HepG2 (cell line): ENCODE measurements around the gene CABP4. TPM values are rescaled to one million over a fixed set of nuclear protein-coding genes. Genes with fewer than 3 reads are reported as not detected.

Experiments
- ARID3A ChIP-seq: IDR thresholded peaks from 2 replicates; pipeline ENCODE4 v1.6.1; 2012; ENCODE audit warnings: low read depth, low read length, improper control_type of control experiment
- CC2D1A ChIP-seq: sonication (generic); formaldehyde crosslinking; IDR thresholded peaks from 2 replicates; pipeline ENCODE4 v1.8.1; 2023; ENCODE audit warnings: mild to moderate bottlenecking, missing genetic modification reagents
- CHD4 ChIP-seq: fragments of 200-600 bp; sonication (generic); IDR thresholded peaks from 2 replicates; pipeline ENCODE4 v1.7.0; 2017; ENCODE audit warnings: mild to moderate bottlenecking, low read length, borderline replicate concordance
- HCFC1 ChIP-seq: fragments of 150-350 bp; IDR thresholded peaks from 2 replicates; pipeline ENCODE4 v1.6.1; 2014; ENCODE audit warnings: low read depth, low read length
- KDM5B ChIP-seq: sonication (generic); formaldehyde crosslinking; IDR thresholded peaks from 2 replicates; pipeline ENCODE4 v1.4.0; 2020; ENCODE audit warnings: missing genetic modification reagents, mild to moderate bottlenecking, borderline replicate concordance
- NR2C2 ChIP-seq: sonication (generic); formaldehyde crosslinking; IDR thresholded peaks from 2 replicates; pipeline ENCODE4 v1.4.0; 2020; ENCODE audit warnings: missing genetic modification reagents, mild to moderate bottlenecking, moderate library complexity, borderline replicate concordance
- NR2F2 ChIP-seq: IDR thresholded peaks from 2 replicates; pipeline ENCODE4 v1.6.1; 2012; ENCODE audit warnings: low read depth, inconsistent platforms, borderline replicate concordance
- PHF20 ChIP-seq: sonication (generic); formaldehyde crosslinking; IDR thresholded peaks from 2 replicates; pipeline ENCODE4 v1.5.0; 2020; ENCODE audit warnings: mild to moderate bottlenecking, missing genetic modification reagents
- RNF2 ChIP-seq: fragments of 450-650 bp; conservative IDR thresholded peaks from 2 replicates; pipeline ENCODE4 v1.6.1; 2016; ENCODE audit warnings: low read depth
- YEATS4 ChIP-seq: sonication (generic); formaldehyde crosslinking; IDR thresholded peaks from 2 replicates; pipeline ENCODE4 v1.4.0; 2020; ENCODE audit warnings: missing genetic modification reagents, borderline replicate concordance
- ZBTB44 ChIP-seq: sonication (generic); formaldehyde crosslinking; IDR thresholded peaks from 2 replicates; pipeline ENCODE4 v1.4.0; 2020; ENCODE audit warnings: missing genetic modification reagents
- ZKSCAN5 ChIP-seq: sonication (generic); formaldehyde crosslinking; IDR thresholded peaks from 2 replicates; pipeline ENCODE4 v1.5.1; 2020; ENCODE audit warnings: mild to moderate bottlenecking, missing genetic modification reagents
- ZNF121 ChIP-seq: sonication (generic); formaldehyde crosslinking; IDR thresholded peaks from 2 replicates; pipeline ENCODE4 v1.5.0; 2020; ENCODE audit warnings: mild to moderate bottlenecking, missing genetic modification reagents
- ZNF234 ChIP-seq: sonication (generic); formaldehyde crosslinking; conservative IDR thresholded peaks from 2 replicates; pipeline ENCODE4 v1.5.1; 2020; ENCODE audit warnings: mild to moderate bottlenecking, missing genetic modification reagents
- ZNF264 ChIP-seq: sonication (generic); formaldehyde crosslinking; IDR thresholded peaks from 2 replicates; pipeline ENCODE4 v1.4.0; 2020; ENCODE audit warnings: missing genetic modification reagents
- ZNF839 ChIP-seq: sonication (generic); formaldehyde crosslinking; IDR thresholded peaks from 2 replicates; pipeline ENCODE4 v1.4.0; 2020; ENCODE audit warnings: missing genetic modification reagents, mild to moderate bottlenecking, borderline replicate concordance
- ZXDC ChIP-seq: sonication (generic); formaldehyde crosslinking; IDR thresholded peaks from 2 replicates; pipeline ENCODE4 v1.5.0; 2020; ENCODE audit warnings: mild to moderate bottlenecking, missing genetic modification reagents
- polyA plus RNA-seq, 8 experiments: library from polyadenylated mRNA; depleted of rRNA in 3 of 8; stranded (reverse) in 7 of 8; unstranded in 1 of 8; fragments of >200 nt; fragmentation: Illumina TruSeq in 4 of 8; extraction: Trizol in 4 of 8; gene quantifications; 2 replicates each; pipeline versions ENCODE4 v1.2.1 to v1.2.3, GENCODE V29; 2011 to 2016; ENCODE audit warnings: low read depth in 4 of 8, missing spikeins in 1 of 8, mixed read lengths in 1 of 8; ENCODE audit not compliant: insufficient read depth in 1 of 8
- total RNA-seq, 5 experiments: library from RNA; depleted of rRNA; stranded (reverse); fragments of >200 nt; fragmentation: Illumina TruSeq; extraction: Trizol; gene quantifications; 2 replicates each; pipeline ENCODE4 v1.2.3, GENCODE V29; 2016; ENCODE audit warnings: low read depth in 1 of 5
- TF ChIP-seq, protein P1 (sequence below): sonication (generic); formaldehyde crosslinking; IDR thresholded peaks from 2 replicates; pipeline ENCODE4 v1.4.0; 2020; ENCODE audit warnings: missing genetic modification reagents

CABP4 gene
- total and polyA plus RNA-seq, 2 of the 13 experiments (the other 11 are each of a cell fraction or from before 2014, with no cell fraction given) = not detected

DNA sequence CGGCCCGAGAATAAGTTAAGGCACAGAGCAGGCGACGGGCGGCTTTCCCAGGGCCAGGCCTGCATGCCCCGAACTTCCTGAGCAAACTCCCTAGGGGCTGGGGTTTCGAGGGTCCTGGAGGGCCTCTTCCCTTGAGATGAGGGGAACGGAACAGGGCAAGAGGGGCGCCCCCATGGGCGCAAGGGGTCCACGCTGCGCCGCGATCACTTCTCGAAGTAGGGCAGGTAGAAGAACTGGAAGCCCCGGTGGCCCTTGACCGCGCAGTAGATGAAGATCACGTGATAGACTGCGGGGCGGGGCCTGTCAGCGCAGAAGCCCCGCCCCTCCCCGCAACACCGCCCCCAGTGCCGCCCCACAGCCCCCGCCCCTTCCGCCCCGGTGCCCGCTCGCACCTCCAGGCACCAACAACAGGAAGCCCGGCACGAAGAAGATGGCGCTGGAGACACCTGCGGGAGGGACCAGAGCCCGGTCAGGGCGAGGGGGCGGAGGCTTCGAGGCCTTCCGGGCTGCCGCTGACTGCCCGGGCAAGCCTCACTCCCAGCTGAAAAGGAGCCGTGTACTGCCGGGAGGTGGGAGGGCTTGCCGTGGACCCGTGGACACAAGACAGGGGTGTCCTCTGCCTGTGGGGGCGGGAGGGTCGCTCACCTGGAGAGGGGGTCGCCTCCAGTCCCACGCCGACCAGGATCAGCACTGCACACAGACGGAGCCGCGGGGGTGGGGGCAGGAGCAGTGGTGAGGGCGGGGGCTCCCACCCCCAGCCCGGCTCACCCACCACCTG, 9.4 kb downstream of the CABP4 start (continued):
- TF ChIP-seq, protein P1, sequence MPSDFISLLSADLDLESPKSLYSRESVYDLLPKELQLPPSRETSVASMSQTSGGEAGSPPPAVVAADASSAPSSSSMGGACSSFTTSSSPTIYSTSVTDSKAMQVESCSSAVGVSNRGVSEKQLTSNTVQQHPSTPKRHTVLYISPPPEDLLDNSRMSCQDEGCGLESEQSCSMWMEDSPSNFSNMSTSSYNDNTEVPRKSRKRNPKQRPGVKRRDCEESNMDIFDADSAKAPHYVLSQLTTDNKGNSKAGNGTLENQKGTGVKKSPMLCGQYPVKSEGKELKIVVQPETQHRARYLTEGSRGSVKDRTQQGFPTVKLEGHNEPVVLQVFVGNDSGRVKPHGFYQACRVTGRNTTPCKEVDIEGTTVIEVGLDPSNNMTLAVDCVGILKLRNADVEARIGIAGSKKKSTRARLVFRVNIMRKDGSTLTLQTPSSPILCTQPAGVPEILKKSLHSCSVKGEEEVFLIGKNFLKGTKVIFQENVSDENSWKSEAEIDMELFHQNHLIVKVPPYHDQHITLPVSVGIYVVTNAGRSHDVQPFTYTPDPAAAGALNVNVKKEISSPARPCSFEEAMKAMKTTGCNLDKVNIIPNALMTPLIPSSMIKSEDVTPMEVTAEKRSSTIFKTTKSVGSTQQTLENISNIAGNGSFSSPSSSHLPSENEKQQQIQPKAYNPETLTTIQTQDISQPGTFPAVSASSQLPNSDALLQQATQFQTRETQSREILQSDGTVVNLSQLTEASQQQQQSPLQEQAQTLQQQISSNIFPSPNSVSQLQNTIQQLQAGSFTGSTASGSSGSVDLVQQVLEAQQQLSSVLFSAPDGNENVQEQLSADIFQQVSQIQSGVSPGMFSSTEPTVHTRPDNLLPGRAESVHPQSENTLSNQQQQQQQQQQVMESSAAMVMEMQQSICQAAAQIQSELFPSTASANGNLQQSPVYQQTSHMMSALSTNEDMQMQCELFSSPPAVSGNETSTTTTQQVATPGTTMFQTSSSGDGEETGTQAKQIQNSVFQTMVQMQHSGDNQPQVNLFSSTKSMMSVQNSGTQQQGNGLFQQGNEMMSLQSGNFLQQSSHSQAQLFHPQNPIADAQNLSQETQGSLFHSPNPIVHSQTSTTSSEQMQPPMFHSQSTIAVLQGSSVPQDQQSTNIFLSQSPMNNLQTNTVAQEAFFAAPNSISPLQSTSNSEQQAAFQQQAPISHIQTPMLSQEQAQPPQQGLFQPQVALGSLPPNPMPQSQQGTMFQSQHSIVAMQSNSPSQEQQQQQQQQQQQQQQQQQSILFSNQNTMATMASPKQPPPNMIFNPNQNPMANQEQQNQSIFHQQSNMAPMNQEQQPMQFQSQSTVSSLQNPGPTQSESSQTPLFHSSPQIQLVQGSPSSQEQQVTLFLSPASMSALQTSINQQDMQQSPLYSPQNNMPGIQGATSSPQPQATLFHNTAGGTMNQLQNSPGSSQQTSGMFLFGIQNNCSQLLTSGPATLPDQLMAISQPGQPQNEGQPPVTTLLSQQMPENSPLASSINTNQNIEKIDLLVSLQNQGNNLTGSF (CRISPR knock-in tag) = 0 out of 2 replicates have a peak, but pooled peaks have one; percentile 18
- TF ChIP-seq YEATS4 (CRISPR knock-in tag) (peak; percentile 52; the same call in 1 of the 2 replicates), HCFC1 (no peak; the same call in 1 of the 2 replicates), NR2C2 (CRISPR knock-in tag) (0 out of 2 replicates have a peak, but pooled peaks have one; percentile 28), ARID3A (no peak), RNF2 (no peak), CHD4 (no peak), CC2D1A (CRISPR knock-in tag) (0 out of 2 replicates have a peak, but pooled peaks have one; percentile 13), ZNF839 (CRISPR knock-in tag) (no peak), PHF20 (CRISPR knock-in tag) (peak; percentile 56; the same call in 1 of the 2 replicates), ZNF264 (CRISPR knock-in tag) (no peak), ZNF234 (CRISPR knock-in tag) (0 out of 2 replicates have a peak, but pooled peaks have one; percentile 54), ZBTB44 (CRISPR knock-in tag) (no peak), NR2F2 (peak; percentile 33; the same call in 1 of the 2 replicates), ZXDC (CRISPR knock-in tag) (no peak), ZNF121 (CRISPR knock-in tag) (no peak), KDM5B (CRISPR knock-in tag) (peak; percentile 67), ZKSCAN5 (CRISPR knock-in tag) (no peak)
